ENCODE results near the gene DDR2.

DDR2 gene

DNA sequence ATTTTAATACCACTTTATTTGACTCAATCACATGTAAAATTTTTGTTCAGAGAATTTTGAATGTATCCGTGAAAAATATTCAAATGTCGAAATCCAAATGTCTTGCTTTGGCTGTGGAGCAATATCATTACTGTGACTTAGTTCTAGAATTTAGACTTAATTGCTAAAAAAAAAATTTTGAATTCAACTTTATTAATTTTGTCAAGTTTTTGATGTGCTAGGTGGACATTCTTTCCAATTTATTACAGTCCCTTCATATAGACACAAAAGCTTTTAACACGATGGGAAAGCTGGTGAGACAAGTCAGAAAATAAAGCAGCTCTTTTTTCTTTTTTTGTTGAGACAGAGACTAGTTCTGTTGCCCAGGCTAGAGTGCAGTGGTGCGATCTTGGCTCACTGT is 62.6 kb downstream of the DDR2 start:
- ChIA-PET POLR2A (no interaction called here), CTCF (no interaction called here)
- TF ChIP-seq ZNF384 (IDR thresholded peaks at IDR 0.05) (peak; percentile 47), FOXK2 (IDR thresholded peaks at IDR 0.05) (no peak)
- no peak for DNase-seq (ENCODE audit: extremely low spot score)

DNA sequence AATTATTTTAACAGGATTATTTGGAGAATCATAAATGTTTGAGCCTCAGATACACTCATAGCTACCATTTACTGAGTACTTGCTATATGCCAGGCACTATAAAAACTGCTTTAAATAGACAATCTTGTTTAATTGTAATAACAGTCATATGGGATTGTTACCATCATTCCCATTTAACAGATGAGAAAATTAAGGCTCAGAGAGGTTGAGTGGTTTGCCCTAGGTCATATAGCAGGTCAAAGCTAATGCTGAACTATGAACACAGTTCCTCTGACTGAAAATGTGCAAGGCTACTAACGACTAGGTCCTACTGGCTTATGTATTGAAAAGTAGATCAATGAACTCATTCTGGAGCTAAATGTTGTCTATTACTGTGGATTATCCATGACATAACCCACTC is 63.4 kb downstream of the DDR2 start:
- TF ChIP-seq, protein P1, sequence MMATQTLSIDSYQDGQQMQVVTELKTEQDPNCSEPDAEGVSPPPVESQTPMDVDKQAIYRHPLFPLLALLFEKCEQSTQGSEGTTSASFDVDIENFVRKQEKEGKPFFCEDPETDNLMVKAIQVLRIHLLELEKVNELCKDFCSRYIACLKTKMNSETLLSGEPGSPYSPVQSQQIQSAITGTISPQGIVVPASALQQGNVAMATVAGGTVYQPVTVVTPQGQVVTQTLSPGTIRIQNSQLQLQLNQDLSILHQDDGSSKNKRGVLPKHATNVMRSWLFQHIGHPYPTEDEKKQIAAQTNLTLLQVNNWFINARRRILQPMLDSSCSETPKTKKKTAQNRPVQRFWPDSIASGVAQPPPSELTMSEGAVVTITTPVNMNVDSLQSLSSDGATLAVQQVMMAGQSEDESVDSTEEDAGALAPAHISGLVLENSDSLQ (IDR thresholded peaks at IDR 0.05) = no peak
- TF ChIP-seq HDGF (IDR thresholded peaks at IDR 0.05; ENCODE audit: borderline replicate concordance) (no peak), FOXM1 (IDR thresholded peaks at IDR 0.05; ENCODE audit: borderline replicate concordance) (no peak), ELF4 (IDR thresholded peaks at IDR 0.05) (no peak), SUZ12 (IDR thresholded peaks at IDR 0.05) (no peak), BHLHE40 (IDR thresholded peaks at IDR 0.05; ENCODE audit: borderline replicate concordance) (no peak), CTBP1 (IDR thresholded peaks at IDR 0.05; ENCODE audit: borderline replicate concordance) (no peak), ARNT (IDR thresholded peaks at IDR 0.05) (no peak), SP1 (IDR thresholded peaks at IDR 0.05) (no peak), NFRKB (IDR thresholded peaks at IDR 0.05) (no peak), FOXK2 (IDR thresholded peaks at IDR 0.05) (no peak)
- CTCF ChIA-PET = no interaction called here
- POLR2A ChIA-PET = no interaction called here
- DNase-seq (ENCODE audit: extremely low spot score) = no peak

DNA sequence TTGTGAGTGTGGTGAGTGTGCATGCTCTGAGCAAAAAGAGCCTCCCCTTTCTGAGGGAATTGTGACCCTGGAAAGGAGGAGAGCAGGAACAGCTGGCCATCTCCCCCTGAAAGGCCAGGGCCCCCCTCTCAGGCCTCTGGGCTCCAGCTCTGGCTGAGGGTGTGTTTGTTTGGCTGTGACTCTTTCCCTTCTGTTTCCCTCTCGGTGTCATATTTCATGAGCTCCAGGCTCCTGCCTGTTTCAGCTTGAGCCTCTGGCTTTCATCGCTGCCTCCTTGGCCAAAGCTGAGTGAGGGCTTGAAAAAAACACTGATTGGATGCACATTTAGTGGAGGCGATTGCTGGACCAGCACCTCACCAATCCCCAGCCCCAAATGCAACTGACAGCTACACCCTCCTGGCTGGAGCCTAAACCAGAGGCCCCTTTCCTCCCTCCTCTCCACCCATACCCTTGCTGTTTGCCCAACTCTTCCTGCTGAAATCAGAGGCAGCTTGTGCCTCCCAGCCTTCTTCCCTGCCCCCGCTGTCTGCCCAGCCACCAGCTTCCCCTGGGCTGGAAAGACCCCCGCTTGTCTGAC is 64.1 kb downstream of the DDR2 start:
- ChIA-PET POLR2A (no interaction called here), CTCF (interaction anchor here (0.6 kb wide), 1 partner anchor 487 kb away, joined by 4 read pairs; no protein-coding TSS in a partner anchor)
- no peak for TF ChIP-seq TARDBP (IDR thresholded peaks at IDR 0.05)
- TF ChIP-seq, protein P1 (IDR thresholded peaks at IDR 0.05) = peak; percentile 78
- peak; percentile 78 for DNase-seq (ENCODE audit: extremely low spot score)

DNA sequence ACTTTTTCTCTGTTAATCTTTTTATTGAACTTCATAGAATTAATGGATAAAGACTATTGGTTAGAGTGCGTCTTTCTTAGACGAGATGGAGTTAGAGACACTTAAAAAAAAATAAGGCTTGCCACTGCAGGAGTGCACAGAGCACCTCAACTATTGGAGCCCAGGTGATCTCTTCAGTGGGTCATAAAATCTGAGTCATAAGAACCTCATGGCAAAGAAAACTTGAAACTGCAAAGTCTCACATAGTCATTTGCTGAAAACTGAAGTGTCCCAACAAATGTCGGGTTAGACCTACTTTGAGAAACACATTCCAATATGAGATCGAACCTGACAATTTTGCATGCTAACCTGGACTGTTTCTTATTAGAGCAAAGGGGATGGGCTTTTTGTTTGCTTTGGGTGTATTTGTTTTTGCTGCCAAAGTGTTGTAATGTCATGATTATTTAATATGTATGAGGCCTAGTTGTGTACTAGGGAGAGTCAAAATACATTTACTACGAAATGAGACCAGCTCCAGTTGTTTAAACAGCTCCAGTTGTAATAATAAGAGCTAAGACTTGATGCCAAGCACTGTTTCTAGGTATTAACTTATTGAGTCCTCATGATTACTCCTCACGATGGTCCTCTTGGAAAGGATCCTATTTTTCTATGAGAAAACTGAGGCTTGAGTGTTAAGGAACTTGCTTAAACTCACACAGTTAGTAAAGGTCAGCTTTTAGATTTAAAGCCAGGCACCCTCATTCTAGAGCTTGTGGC is 65.1 kb downstream of the DDR2 start:
- ChIA-PET POLR2A (no interaction called here), CTCF (interaction anchor here (0.6 kb wide), 2 partner anchors 19 to 488 kb away, joined by 3 to 4 read pairs; no protein-coding TSS in a partner anchor)
- TF ChIP-seq SUZ12 (IDR thresholded peaks at IDR 0.05) (no peak), HDGF (IDR thresholded peaks at IDR 0.05; ENCODE audit: borderline replicate concordance) (no peak), CTBP1 (IDR thresholded peaks at IDR 0.05; ENCODE audit: borderline replicate concordance) (no peak), BHLHE40 (IDR thresholded peaks at IDR 0.05; ENCODE audit: borderline replicate concordance) (no peak), LEF1 (IDR thresholded peaks at IDR 0.05; ENCODE audit: borderline replicate concordance) (no peak), ZNF384 (IDR thresholded peaks at IDR 0.05) (no peak), L3MBTL2 (conservative IDR thresholded peaks at IDR 0.05) (no peak), FOXA1 (IDR thresholded peaks at IDR 0.05) (no peak)
- no peak for DNase-seq (ENCODE audit: extremely low spot score)

DNA sequence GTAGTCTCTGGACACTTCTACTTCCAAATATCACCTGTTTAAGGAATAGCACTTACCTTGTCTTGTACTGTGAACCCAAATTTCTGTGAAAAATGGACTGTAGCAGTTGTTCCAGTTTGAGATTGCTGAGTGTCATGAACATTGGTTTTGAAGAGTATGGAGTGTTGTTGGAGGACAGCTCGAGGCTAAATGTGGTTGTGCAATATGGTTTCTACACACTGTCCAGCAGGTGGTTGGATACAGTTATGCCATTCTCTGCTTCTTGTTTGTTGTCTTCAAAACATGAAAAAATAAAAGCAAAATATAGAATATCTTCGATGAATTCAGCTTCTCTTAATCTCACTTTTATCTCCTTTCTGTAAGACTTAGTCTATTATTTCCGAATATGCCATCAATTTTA is 67.1 kb downstream of the DDR2 start:
- ChIA-PET CTCF (no interaction called here), POLR2A (no interaction called here)
- TF ChIP-seq FOXA1 (IDR thresholded peaks at IDR 0.05) (no peak), ZNF384 (IDR thresholded peaks at IDR 0.05) (no peak), NFRKB (IDR thresholded peaks at IDR 0.05) (no peak), SP1 (IDR thresholded peaks at IDR 0.05) (no peak), HDGF (IDR thresholded peaks at IDR 0.05; ENCODE audit: borderline replicate concordance) (no peak), BHLHE40 (IDR thresholded peaks at IDR 0.05; ENCODE audit: borderline replicate concordance) (no peak), SUZ12 (IDR thresholded peaks at IDR 0.05) (no peak), ARNT (IDR thresholded peaks at IDR 0.05) (no peak), FOXK2 (IDR thresholded peaks at IDR 0.05) (no peak), TARDBP (IDR thresholded peaks at IDR 0.05) (no peak), LEF1 (IDR thresholded peaks at IDR 0.05; ENCODE audit: borderline replicate concordance) (no peak), L3MBTL2 (conservative IDR thresholded peaks at IDR 0.05) (no peak), CTBP1 (IDR thresholded peaks at IDR 0.05; ENCODE audit: borderline replicate concordance) (no peak), FOXM1 (IDR thresholded peaks at IDR 0.05; ENCODE audit: borderline replicate concordance) (no peak), ELF4 (IDR thresholded peaks at IDR 0.05) (no peak)
- TF ChIP-seq, protein P1 (IDR thresholded peaks at IDR 0.05) = no peak
- DNase-seq (ENCODE audit: extremely low spot score) = no peak

DNA sequence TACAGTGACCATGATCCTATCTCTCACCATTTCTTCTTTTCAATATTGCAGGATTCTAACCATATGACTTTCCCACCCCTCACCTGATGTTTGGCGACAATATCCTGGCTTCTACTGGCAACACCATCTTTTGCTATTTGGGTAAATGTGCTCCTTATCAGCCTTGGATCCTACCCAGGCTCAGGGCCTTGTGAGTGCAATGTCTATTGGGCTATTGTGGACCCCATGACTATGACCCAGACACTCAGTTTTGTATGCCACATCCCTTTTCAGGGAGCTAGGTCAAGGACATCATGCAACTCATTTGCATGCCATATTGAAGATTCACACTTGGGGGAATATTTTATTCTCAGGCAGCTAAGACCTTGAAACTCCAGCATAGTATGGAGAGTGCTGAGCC is 67.9 kb downstream of the DDR2 start:
- POLR2A ChIA-PET = no interaction called here
- CTCF ChIA-PET = no interaction called here
- TF ChIP-seq FOXM1 (IDR thresholded peaks at IDR 0.05; ENCODE audit: borderline replicate concordance) = no peak
- no peak for DNase-seq (ENCODE audit: extremely low spot score)

DNA sequence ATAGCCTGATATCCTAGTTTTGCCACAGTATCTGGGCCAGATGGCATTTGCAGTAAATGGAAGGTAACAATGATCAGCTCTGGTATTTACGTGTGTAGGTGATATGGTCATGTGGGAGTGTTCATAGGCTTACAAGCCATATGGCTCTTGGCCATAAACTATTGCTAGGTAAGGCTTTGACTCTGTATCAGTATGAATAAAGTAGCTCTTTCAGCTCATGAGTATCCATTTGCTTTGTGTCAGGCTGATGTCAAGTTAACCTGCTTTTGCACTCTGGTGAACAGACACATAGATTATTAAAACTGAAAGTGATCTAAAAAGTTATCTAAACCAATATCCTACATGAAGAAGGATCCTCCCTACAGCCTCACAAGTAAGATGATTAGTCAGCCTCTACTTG is 69.0 kb downstream of the DDR2 start:
- no peak for TF ChIP-seq TARDBP (IDR thresholded peaks at IDR 0.05)
- TF ChIP-seq SUZ12 (IDR thresholded peaks at IDR 0.05) = no peak
- no peak for TF ChIP-seq CTBP1 (IDR thresholded peaks at IDR 0.05; ENCODE audit: borderline replicate concordance)
- no peak for TF ChIP-seq LEF1 (IDR thresholded peaks at IDR 0.05; ENCODE audit: borderline replicate concordance)
- TF ChIP-seq FOXA1 (IDR thresholded peaks at IDR 0.05) = no peak
- no peak for TF ChIP-seq L3MBTL2 (conservative IDR thresholded peaks at IDR 0.05)
- no peak for TF ChIP-seq ARNT (IDR thresholded peaks at IDR 0.05)
- no peak for TF ChIP-seq ELF4 (IDR thresholded peaks at IDR 0.05)
- CTCF ChIA-PET = interaction anchor here (0.6 kb wide), 1 partner anchor 79 kb away, joined by 3 read pairs; no protein-coding TSS in a partner anchor
- no peak for DNase-seq (ENCODE audit: extremely low spot score)
- POLR2A ChIA-PET = no interaction called here

Measured in HEK293T (cell line).